ENCODE results near the gene DDR2.

DDR2 gene

GRCh38 chr1:162671664-162672410, 39.6 kb downstream of the DDR2 start:
- DNase-seq (ENCODE audit: low read depth, low spot score): no peak

- DNase-seq (ENCODE audit: low read depth, low spot score): no peak
Measured at GRCh38 chr1:162672622-162673260, 40.5 kb downstream of the DDR2 start.

GRCh38 chr1:162674034-162674608, 41.9 kb downstream of the DDR2 start:
- DNase-seq (ENCODE audit: low read depth, low spot score): no peak

GRCh38 chr1:162676087-162676486, 43.8 kb downstream of the DDR2 start:
- DNase-seq (ENCODE audit: low read depth, low spot score): no peak

GRCh38 chr1:162676750-162677149, 44.5 kb downstream of the DDR2 start:
- no peak for DNase-seq (ENCODE audit: low read depth, low spot score)

- DNase-seq (ENCODE audit: low read depth, low spot score): no peak
Measured at GRCh38 chr1:162677607-162678371, 45.5 kb downstream of the DDR2 start.

GRCh38 chr1:162678439-162678838, 46.2 kb downstream of the DDR2 start:
- DNase-seq (ENCODE audit: low read depth, low spot score): no peak

GRCh38 chr1:162679298-162679697, 47.0 kb downstream of the DDR2 start:
- DNase-seq (ENCODE audit: low read depth, low spot score): no peak

- DNase-seq (ENCODE audit: low read depth, low spot score): no peak
Measured at GRCh38 chr1:162680419-162681121, 48.3 kb downstream of the DDR2 start.

GRCh38 chr1:162681122-162681436, 48.8 kb downstream of the DDR2 start:
- no peak for DNase-seq (ENCODE audit: low read depth, low spot score)

GRCh38 chr1:162682013-162682419, 49.8 kb downstream of the DDR2 start:
- DNase-seq (ENCODE audit: low read depth, low spot score): no peak

GRCh38 chr1:162687870-162688269, 55.6 kb downstream of the DDR2 start:
- no peak for DNase-seq (ENCODE audit: low read depth, low spot score)

- DNase-seq (ENCODE audit: low read depth, low spot score): no peak
Measured at GRCh38 chr1:162688521-162688920, 56.3 kb downstream of the DDR2 start.

- DNase-seq (ENCODE audit: low read depth, low spot score): no peak
Measured at GRCh38 chr1:162688931-162689330, 56.7 kb downstream of the DDR2 start.

- DNase-seq (ENCODE audit: low read depth, low spot score): no peak
Measured at GRCh38 chr1:162689745-162690671, 57.7 kb downstream of the DDR2 start.

GRCh38 chr1:162690672-162691434, 58.6 kb downstream of the DDR2 start:
- DNase-seq (ENCODE audit: low read depth, low spot score): no peak

GRCh38 chr1:162691999-162692575, 59.8 kb downstream of the DDR2 start:
- no peak for DNase-seq (ENCODE audit: low read depth, low spot score)

GRCh38 chr1:162694911-162695310, 62.6 kb downstream of the DDR2 start:
- no peak for DNase-seq (ENCODE audit: low read depth, low spot score)

GRCh38 chr1:162695687-162696086, 63.4 kb downstream of the DDR2 start:
- DNase-seq (ENCODE audit: low read depth, low spot score): no peak
